Erythroblast (primary cell): ENCODE data around the gene KCNK4.

Source experiments
- GATA1 ChIP-seq: IDR thresholded peaks from 2 replicates; pipeline ENCODE4 v1.6.1; 2011; ENCODE audit warnings: low read depth, mild to moderate bottlenecking, control low read depth, low read length, moderate library complexity
- POLR2A ChIP-seq: IDR thresholded peaks from 2 replicates; pipeline ENCODE4 v1.6.1; 2011; ENCODE audit warnings: mild to moderate bottlenecking, low read length

DNA sequence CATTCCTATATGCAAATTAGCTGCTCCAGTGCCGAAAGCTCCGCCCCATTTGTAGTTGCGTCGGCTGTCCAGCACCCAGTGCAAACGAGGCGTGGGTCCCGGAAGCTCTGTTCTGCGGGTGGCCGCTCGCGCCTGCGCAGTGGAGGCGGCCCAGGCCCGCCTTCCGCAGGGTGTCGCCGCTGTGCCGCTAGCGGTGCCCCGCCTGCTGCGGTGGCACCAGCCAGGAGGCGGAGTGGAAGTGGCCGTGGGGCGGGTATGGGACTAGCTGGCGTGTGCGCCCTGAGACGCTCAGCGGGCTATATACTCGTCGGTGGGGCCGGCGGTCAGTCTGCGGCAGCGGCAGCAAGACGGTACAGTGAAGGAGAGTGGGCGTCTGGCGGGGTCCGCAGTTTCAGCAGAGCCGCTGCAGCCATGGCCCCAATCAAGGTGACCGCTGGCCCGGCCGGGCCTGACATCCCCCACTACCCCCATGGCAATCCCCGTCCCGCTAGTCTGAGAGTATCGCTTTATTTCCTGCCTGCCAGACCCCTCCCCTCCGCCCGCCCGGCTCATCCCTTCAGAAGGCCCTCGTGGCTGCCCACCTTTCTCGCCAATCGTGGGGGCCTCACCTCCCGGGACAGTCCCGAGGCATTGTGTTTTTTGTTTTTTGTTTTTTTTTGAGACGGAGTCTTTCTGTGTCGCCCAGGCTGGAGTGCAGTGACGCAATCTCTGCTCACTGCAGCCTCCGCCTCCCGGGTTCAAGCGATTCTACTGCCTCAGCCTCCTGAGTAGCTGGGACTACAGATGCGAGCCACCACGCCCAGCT lies 27.1 kb downstream of the KCNK4 start, which contains the start of gene PRDX5:
- TF ChIP-seq POLR2A (no peak), GATA1 (no peak)
